ENCODE results near the gene RPL35A. TPM values are rescaled to one million over a fixed set of nuclear protein-coding genes. Genes with fewer than 3 reads are reported as not detected.
"Not testable (repeated sequence)": the region's sequence is repeated elsewhere in the genome, so short reads cannot be mapped to it uniquely, and the experiment has no call there.

RPL35A gene
- total and polyA plus RNA-seq, 11 donors, result 374 to 1,760 (median 733) TPM

GRCh38 chr3:197906850-197907187 is 43.2 kb upstream of the RPL35A start:
- DNase-seq, result no peak
- H3K4me3 ChIP-seq, result no peak overlapping the region
- 36 to 69% (median 39%) methylated on average over 3 of the region's 3 CpGs for WGBS, 4 donors
- H3K9me3 ChIP-seq, result peaks cover 0 to 5% (median 0%) of the 10 kb centered on the region in 12 donors
- TF ChIP-seq, protein P1, sequence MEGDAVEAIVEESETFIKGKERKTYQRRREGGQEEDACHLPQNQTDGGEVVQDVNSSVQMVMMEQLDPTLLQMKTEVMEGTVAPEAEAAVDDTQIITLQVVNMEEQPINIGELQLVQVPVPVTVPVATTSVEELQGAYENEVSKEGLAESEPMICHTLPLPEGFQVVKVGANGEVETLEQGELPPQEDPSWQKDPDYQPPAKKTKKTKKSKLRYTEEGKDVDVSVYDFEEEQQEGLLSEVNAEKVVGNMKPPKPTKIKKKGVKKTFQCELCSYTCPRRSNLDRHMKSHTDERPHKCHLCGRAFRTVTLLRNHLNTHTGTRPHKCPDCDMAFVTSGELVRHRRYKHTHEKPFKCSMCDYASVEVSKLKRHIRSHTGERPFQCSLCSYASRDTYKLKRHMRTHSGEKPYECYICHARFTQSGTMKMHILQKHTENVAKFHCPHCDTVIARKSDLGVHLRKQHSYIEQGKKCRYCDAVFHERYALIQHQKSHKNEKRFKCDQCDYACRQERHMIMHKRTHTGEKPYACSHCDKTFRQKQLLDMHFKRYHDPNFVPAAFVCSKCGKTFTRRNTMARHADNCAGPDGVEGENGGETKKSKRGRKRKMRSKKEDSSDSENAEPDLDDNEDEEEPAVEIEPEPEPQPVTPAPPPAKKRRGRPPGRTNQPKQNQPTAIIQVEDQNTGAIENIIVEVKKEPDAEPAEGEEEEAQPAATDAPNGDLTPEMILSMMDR (IDR thresholded peaks at IDR 0.05), result no peak
- no peak for TF ChIP-seq POLR2A (IDR thresholded peaks at IDR 0.05)
- H3K36me3 ChIP-seq, result no peaks in the 10 kb centered on the region
- intact Hi-C loops (cut with DNase I), result loop anchor here in 6 of 10 donors (1.0 to 5.0 kb wide), 3 partner anchors 35 to 36 kb away; no protein-coding TSS in a partner anchor
- ATAC-seq, result no peak
- no peak overlapping the region for H3K27ac ChIP-seq
- H3K27me3 ChIP-seq, result no peaks in the 10 kb centered on the region
- peaks cover 0 to 13% (median 0%) of the 10 kb centered on the region in 12 donors for H3K4me1 ChIP-seq

DNA sequence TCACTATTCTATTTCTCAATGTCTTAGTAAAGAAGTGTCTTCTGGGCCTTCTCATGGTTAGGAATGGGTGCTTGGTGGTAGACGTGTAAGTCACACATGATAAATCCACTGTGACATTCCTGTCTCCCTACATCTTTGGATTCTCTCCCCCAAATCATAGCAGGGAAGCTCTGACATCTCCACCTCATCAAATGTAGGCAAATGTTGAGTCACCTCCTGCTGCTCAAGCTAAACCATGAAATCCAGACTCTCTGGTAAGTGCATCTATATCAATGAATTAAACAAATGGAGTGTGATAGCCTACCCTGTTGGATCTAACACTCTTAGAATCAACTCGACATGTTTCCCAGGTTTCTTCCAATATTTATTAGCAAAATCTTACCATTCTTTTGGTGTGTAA is 42.8 kb upstream of the RPL35A start:
- no peaks in the 10 kb centered on the region for H3K27me3 ChIP-seq
- H3K9me3 ChIP-seq, result peaks cover 0 to 5% (median 0%) of the 10 kb centered on the region in 12 donors
- no peak for TF ChIP-seq POLR2A (IDR thresholded peaks at IDR 0.05)
- TF ChIP-seq, protein P1 (IDR thresholded peaks at IDR 0.05), result no peak
- H3K4me1 ChIP-seq, result peaks cover 0 to 13% (median 0%) of the 10 kb centered on the region in 12 donors
- ATAC-seq (no peak), DNase-seq (no peak)
- no peaks in the 10 kb centered on the region for H3K36me3 ChIP-seq
- intact Hi-C loops (cut with DNase I), result loop anchor here in 5 of 10 donors (2.0 to 5.0 kb wide), 2 partner anchors 35 to 36 kb away; no protein-coding TSS in a partner anchor
- 73 to 85% (median 77%) methylated on average over 2 of the region's 2 CpGs for WGBS, 4 donors
- no peak overlapping the region for H3K4me3 ChIP-seq
- H3K27ac ChIP-seq, result no peak overlapping the region

DNA sequence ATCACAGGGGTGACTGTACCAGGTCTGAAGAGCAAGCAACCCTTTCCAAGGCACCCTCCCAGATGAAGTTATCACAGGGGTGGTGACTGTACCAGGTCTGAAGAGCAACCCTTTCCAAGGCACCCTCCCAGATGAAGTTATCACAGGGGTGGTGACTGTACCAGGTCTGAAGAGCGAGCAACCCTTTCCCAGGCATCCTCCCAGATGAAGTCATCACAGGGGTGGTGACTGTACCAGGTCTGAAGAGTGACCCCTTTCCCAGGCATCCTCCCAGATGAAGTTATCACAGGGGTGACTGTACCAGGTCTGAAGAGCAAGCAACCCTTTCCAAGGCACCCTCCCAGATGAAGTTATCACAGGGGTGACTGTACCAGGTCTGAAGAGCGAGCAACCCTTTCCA is 41.4 kb upstream of the RPL35A start:
- not testable (repeated sequence) for H3K27ac ChIP-seq, ATAC-seq, H3K4me3 ChIP-seq, H3K9me3 ChIP-seq, H3K27me3 ChIP-seq, DNase-seq, H3K36me3 ChIP-seq
- 84 to 93% (median 87%) methylated on average over 2 of the region's 2 CpGs for WGBS, 4 donors
- H3K4me1 ChIP-seq, result peaks cover 0 to 13% (median 0%) of the 10 kb centered on the region in 12 donors
- intact Hi-C loops (cut with DNase I), result loop anchor here in 3 of 10 donors (5.0 kb wide), 1 partner anchor 34 kb away; no protein-coding TSS in a partner anchor

DNA sequence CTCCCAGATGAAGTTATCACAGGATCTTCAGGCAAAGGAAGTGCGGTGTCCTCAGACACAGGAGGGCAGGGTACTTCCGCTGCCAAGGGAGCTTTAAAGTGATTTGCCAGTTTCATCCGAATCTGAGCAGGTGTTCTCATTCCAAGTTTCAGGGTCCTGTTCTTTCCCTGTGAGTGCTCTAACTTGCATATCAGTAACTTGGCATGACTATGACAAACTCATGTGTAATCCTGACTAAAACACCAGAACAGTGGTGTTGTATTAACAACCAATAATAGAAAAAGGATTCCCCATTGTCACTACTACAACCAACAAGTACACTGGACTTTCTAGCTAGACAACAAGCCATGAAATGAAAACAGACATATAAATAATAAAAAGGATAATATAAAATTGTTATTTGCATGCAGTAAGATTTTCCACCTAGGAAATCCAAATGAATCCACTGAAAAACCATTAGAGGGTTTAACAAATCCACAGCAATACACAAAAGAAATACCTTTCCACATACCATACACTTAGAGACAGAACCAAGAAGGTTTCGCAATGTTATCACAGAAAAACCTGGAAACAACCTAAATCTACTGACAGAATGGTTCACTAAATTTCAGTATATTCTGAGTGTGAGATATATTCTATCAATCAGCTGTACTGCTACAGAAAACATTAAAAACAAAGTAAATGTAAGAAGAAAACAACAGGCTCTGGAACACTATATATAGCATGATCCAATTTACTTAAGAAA is 40.9 kb upstream of the RPL35A start:
- TF ChIP-seq, protein P1 (IDR thresholded peaks at IDR 0.05), result no peak
- TF ChIP-seq POLR2A (IDR thresholded peaks at IDR 0.05), result no peak
- H3K9me3 ChIP-seq, result no peaks in the 10 kb centered on the region
- H3K27me3 ChIP-seq, result no peaks in the 10 kb centered on the region
- no peak overlapping the region for H3K27ac ChIP-seq
- WGBS, 4 donors, result 86 to 91% (median 91%) methylated on average over 4 of the region's 4 CpGs
- H3K4me3 ChIP-seq, result no peak overlapping the region
- H3K36me3 ChIP-seq, result peaks cover 0 to 3% (median 0%) of the 10 kb centered on the region in 9 donors
- no peak for DNase-seq
- ATAC-seq, result no peak
- intact Hi-C loops (cut with DNase I), result loop anchor here in 3 of 10 donors (5.0 kb wide), 1 partner anchor 33 kb away; no protein-coding TSS in a partner anchor
- peaks cover 0 to 13% (median 0%) of the 10 kb centered on the region in 12 donors for H3K4me1 ChIP-seq

All from heart left ventricle (tissue), 16 donors.